GM19238 (cell line): ENCODE measurements around the gene MRPL20.
"Not testable (repeated sequence)": the region's sequence is repeated elsewhere in the genome, so short reads cannot be mapped to it uniquely, and the experiment has no call there.

Experiments used
- DNase-seq: peaks from one replicate; pipeline ENCODE4 v3.0.0; 2011; ENCODE audit warnings: low spot score; ENCODE audit not compliant: insufficient read length

The MRPL20 gene

GRCh38 chr1:1426496-1427105 is 19.5 kb upstream of the MRPL20 start:
- DNase-seq: no peak

- no peak for DNase-seq
Observed at GRCh38 chr1:1425753-1426495, 18.8 kb upstream of the MRPL20 start.

GRCh38 chr1:1425426-1425752 is 18.3 kb upstream of the MRPL20 start:
- DNase-seq: no peak

- DNase-seq: no peak
Observed at GRCh38 chr1:1424707-1425106, 17.6 kb upstream of the MRPL20 start.

- no peak for DNase-seq
Observed at GRCh38 chr1:1423245-1423597, 16.1 kb upstream of the MRPL20 start.

- no peak for DNase-seq
Observed at GRCh38 chr1:1422465-1423244, 15.6 kb upstream of the MRPL20 start.

GRCh38 chr1:1421907-1422464 is 14.9 kb upstream of the MRPL20 start:
- DNase-seq: no peak

GRCh38 chr1:1421147-1421906 is 14.2 kb upstream of the MRPL20 start, which contains the start of gene ANKRD65:
ANKRD65 (minus strand) TSS chr1:1421276; CDS start chr1:1421005, 271 bp downstream.
- no peak for DNase-seq

GRCh38 chr1:1420654-1421141 is 13.6 kb upstream of the MRPL20 start:
- DNase-seq: no peak

GRCh38 chr1:1419813-1420653 is 12.9 kb upstream of the MRPL20 start:
- no peak for DNase-seq

GRCh38 chr1:1419363-1419812 is 12.3 kb upstream of the MRPL20 start:
- DNase-seq: no peak

GRCh38 chr1:1418464-1419362 is 11.6 kb upstream of the MRPL20 start:
- no peak for DNase-seq

- DNase-seq: not testable (repeated sequence)
Observed at GRCh38 chr1:1417825-1418463, 10.9 kb upstream of the MRPL20 start.

- not testable (repeated sequence) for DNase-seq
Observed at GRCh38 chr1:1417396-1417795, 10.3 kb upstream of the MRPL20 start.

- DNase-seq: no peak
Observed at GRCh38 chr1:1415751-1416150, 8.7 kb upstream of the MRPL20 start.

- not testable (repeated sequence) for DNase-seq
Observed at GRCh38 chr1:1412311-1412902, 5.3 kb upstream of the MRPL20 start.

GRCh38 chr1:1411626-1412025 is 4.5 kb upstream of the MRPL20 start:
- no peak for DNase-seq

GRCh38 chr1:1410238-1410637 is 3.1 kb upstream of the MRPL20 start:
- not testable (repeated sequence) for DNase-seq
